ENCODE results near the gene INSL3. TPM values are rescaled to one million over a fixed set of nuclear protein-coding genes. Genes with fewer than 3 reads are reported as not detected.
A peak's percentile ranks its signal among the peaks of the same experiment; 100 is the strongest.

Gene INSL3
- polyA plus RNA-seq, 1 of the 3 experiments (the other 2 are of a cell fraction) = 0.21 TPM

GRCh38 chr19:17847538-17848366 is 26.4 kb upstream of the INSL3 start, which contains the start of gene JAK3:
Gene JAK3 (minus strand): TSS chr19:17847982. CDS start chr19:17844417, 3,565 bp downstream.
- no peak within 1 kb of the TSS for H3K4me2 ChIP-seq
- no peaks in the 10 kb centered on the region for H3K79me2 ChIP-seq (ENCODE audit: insufficient read depth)
- CTCF ChIA-PET = interaction anchor here (0.9 to 1.7 kb wide), 3 partner anchors 8 to 106 kb away, joined by 3 to 9 read pairs (median 6); partner anchors contain the start of gene RPL18A
- peak; percentile 93 for DNase-seq
- H3K9me2 ChIP-seq = no peaks in the 10 kb centered on the region
- no peak within 1 kb of the TSS for H3K9ac ChIP-seq
- no peaks in the 10 kb centered on the region for H3K36me3 ChIP-seq (replicated peaks in 1 of 2; ENCODE audit: control insufficient read depth in 1 of 2, insufficient read depth in 2 of 2, low read length in 1 of 2)
- no peaks in the 10 kb centered on the region for H4K20me1 ChIP-seq (ENCODE audit: insufficient read depth)
- no peaks in the 10 kb centered on the region for H3K27me3 ChIP-seq (ENCODE audit: insufficient read depth)
- POLR2A ChIA-PET = interaction anchor here (0.6 to 1.7 kb wide), 4 partner anchors 12 to 96 kb away, joined by 3 to 9 read pairs (median 5); partner anchors contain the start of gene RPL18A
- H3K27ac ChIP-seq (ENCODE audit: low read depth in 2 of 2, low read length in 1 of 2) = no peak within 1 kb of the TSS
- no peak within 1 kb of the TSS for H3K4me3 ChIP-seq (ENCODE audit: low read depth in 2 of 2, low read length in 1 of 2)
- H3F3A ChIP-seq (replicated peaks; ENCODE audit: insufficient read depth) = no peaks in the 10 kb centered on the region
- no peaks in the 10 kb centered on the region for H3K9me3 ChIP-seq
- 64% methylated on average over 38 of the region's 40 CpGs for WGBS (ENCODE audit: low lambda C conversion rate)
- TF ChIP-seq JUND (IDR thresholded peaks at IDR 0.05) (no peak), NRF1 (IDR thresholded peaks at IDR 0.05; ENCODE audit: low read depth, low read length) (peak; percentile 50; the same call in 1 of the 2 replicates)
- no peak within 1 kb of the TSS for H2AFZ ChIP-seq (ENCODE audit: low read depth)
- peaks cover 0 to 6% of the 10 kb centered on the region in 2 experiments; a peak in 1 of 4 replicates for H3K4me1 ChIP-seq (ENCODE audit: control insufficient read depth in 1 of 2, insufficient read depth in 2 of 2, low read depth in 1 of 2, low read length in 1 of 2)

GRCh38 chr19:17846146-17846545 is 24.8 kb upstream of the INSL3 start:
- Histone ChIP-seq H3K9me2 (no peaks in the 10 kb centered on the region), H3K36me3 (replicated peaks in 1 of 2; ENCODE audit: control insufficient read depth in 1 of 2, insufficient read depth in 2 of 2, low read length in 1 of 2) (no peaks in the 10 kb centered on the region), H3K27ac (ENCODE audit: low read depth in 2 of 2, low read length in 1 of 2) (no peak overlapping the region), H2AFZ (ENCODE audit: low read depth) (no peak overlapping the region), H3F3A (replicated peaks; ENCODE audit: insufficient read depth) (no peaks in the 10 kb centered on the region), H3K79me2 (ENCODE audit: insufficient read depth) (no peaks in the 10 kb centered on the region), H3K27me3 (ENCODE audit: insufficient read depth) (no peaks in the 10 kb centered on the region), H3K4me2 (no peak overlapping the region), H3K9me3 (no peaks in the 10 kb centered on the region), H4K20me1 (ENCODE audit: insufficient read depth) (no peaks in the 10 kb centered on the region), H3K9ac (no peak overlapping the region), H3K4me3 (ENCODE audit: low read depth in 2 of 2, low read length in 1 of 2) (no peak overlapping the region), H3K4me1 (ENCODE audit: control insufficient read depth in 1 of 2, insufficient read depth in 2 of 2, low read depth in 1 of 2, low read length in 1 of 2) (peaks cover 0 to 11% of the 10 kb centered on the region in 2 experiments; a peak in 1 of 4 replicates)
- whole genome bisulfite sequencing (ENCODE audit: low lambda C conversion rate) = 98% methylated on average over 8 of the region's 8 CpGs
- POLR2A ChIA-PET = interaction anchor here (1.1 to 1.7 kb wide), 3 partner anchors 13 to 16 kb away, joined by 3 to 9 read pairs (median 6); partner anchors contain the start of gene RPL18A
- CTCF ChIA-PET = interaction anchor here (1.7 kb wide), 1 partner anchor 10 kb away, joined by 9 read pairs; no protein-coding TSS in a partner anchor
- no peak for DNase-seq
- TF ChIP-seq MXI1 (IDR thresholded peaks at IDR 0.05; ENCODE audit: low read depth, low read length) (no peak), GATA2 (CRISPR knock-in tag; IDR thresholded peaks at IDR 0.05) (no peak), TCF12 (IDR thresholded peaks at IDR 0.05) (no peak), ZBTB33 (IDR thresholded peaks at IDR 0.05; ENCODE audit: borderline replicate concordance, low read depth) (no peak), SMC3 (IDR thresholded peaks at IDR 0.05; ENCODE audit: low read depth, low read length) (no peak), CTCF (IDR thresholded peaks at IDR 0.05) (no peak), RXRA (IDR thresholded peaks at IDR 0.05; ENCODE audit: borderline replicate concordance, low read depth) (no peak), EP300 (IDR thresholded peaks at IDR 0.05; ENCODE audit: borderline replicate concordance in 1 of 2, low read depth in 1 of 2, low read length in 1 of 2) (no peak), FOXM1 (IDR thresholded peaks at IDR 0.05; ENCODE audit: low read depth) (no peak), USF1 (IDR thresholded peaks at IDR 0.05; ENCODE audit: borderline replicate concordance, low read depth) (no peak), RCOR1 (IDR thresholded peaks at IDR 0.05; ENCODE audit: low read length) (no peak), YY1 (IDR thresholded peaks at IDR 0.05; ENCODE audit: low read depth) (no peak), NFIC (IDR thresholded peaks at IDR 0.05; ENCODE audit: borderline replicate concordance) (no peak), MEF2A (IDR thresholded peaks at IDR 0.05; ENCODE audit: borderline replicate concordance, low read depth) (no peak)
- TF ChIP-seq, protein P1, sequence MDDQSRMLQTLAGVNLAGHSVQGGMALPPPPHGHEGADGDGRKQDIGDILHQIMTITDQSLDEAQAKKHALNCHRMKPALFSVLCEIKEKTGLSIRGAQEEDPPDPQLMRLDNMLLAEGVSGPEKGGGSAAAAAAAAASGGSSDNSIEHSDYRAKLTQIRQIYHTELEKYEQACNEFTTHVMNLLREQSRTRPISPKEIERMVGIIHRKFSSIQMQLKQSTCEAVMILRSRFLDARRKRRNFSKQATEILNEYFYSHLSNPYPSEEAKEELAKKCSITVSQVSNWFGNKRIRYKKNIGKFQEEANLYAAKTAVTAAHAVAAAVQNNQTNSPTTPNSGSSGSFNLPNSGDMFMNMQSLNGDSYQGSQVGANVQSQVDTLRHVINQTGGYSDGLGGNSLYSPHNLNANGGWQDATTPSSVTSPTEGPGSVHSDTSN (IDR thresholded peaks at IDR 0.05) = no peak

All from SK-N-SH (cell line).